Erythroblast (primary cell): ENCODE results near the gene GNAL.

ENCODE experiments used
- GATA1 ChIP-seq: IDR thresholded peaks from 2 replicates; pipeline ENCODE4 v1.6.1; 2011; ENCODE audit warnings: low read depth, mild to moderate bottlenecking, control low read depth, low read length, moderate library complexity
- POLR2A ChIP-seq: IDR thresholded peaks from 2 replicates; pipeline ENCODE4 v1.6.1; 2011; ENCODE audit warnings: mild to moderate bottlenecking, low read length

DNA sequence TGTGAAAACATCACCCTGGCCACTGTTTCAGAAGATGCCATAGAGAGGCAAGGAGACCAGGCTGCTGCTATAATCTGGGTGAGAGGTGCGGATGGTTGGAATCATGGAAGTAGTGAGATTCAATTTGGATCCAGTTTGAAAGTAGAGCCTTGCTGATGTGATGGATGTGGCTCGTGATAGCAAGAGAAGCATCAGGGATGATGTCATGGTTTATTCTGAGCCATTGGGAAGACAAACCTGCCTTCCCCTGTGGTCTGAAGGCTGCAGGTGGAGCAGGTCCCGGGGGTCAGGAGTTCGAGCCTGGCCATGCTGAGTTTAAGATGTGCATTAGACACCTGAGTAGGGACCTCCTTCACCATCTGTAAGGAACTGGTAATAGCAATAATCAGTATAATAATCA is 112.5 kb downstream of the GNAL start:
- TF ChIP-seq POLR2A: no peak
- no peak for TF ChIP-seq GATA1
